ENCODE data around the gene PSMD13.

- TF ChIP-seq ZNF274 (IDR thresholded peaks at IDR 0.05; ENCODE audit: low read depth, low read length) (no peak), YY1 (IDR thresholded peaks at IDR 0.05; ENCODE audit: insufficient read depth, insufficient read length) (no peak)
Measured at GRCh38 chr11:270451-271318, 33.9 kb downstream of the PSMD13 start.

All from NT2/D1 (cell line).